H9 (cell line): ENCODE results near the gene TLDC2. TPM values are rescaled to one million over a fixed set of nuclear protein-coding genes. Genes with fewer than 3 reads are reported as not detected.
A peak's percentile ranks its signal among the peaks of the same experiment; 100 is the strongest.

ENCODE experiments used
- DNase-seq: peaks from one replicate; pipeline ENCODE4 v3.0.0-alpha.2; 2017
- H2AFZ ChIP-seq: one replicate; pipeline ENCODE4 v1.6.1; 2013; ENCODE audit warnings: mild to moderate bottlenecking, low read length, control low read depth, moderate library complexity
- H2AK5ac ChIP-seq: 2 replicates; pipeline ENCODE4 v1.6.1; 2013; ENCODE audit warnings: low read length, control low read depth, mixed read lengths; ENCODE audit not compliant: insufficient read length
- H2BK120ac ChIP-seq: one replicate; pipeline ENCODE4 v1.6.1; 2013; ENCODE audit warnings: low read depth, mild to moderate bottlenecking, low read length, control low read depth, inconsistent platforms; ENCODE audit not compliant: poor library complexity, severe bottlenecking
- H2BK12ac ChIP-seq: 2 replicates; pipeline ENCODE4 v1.6.1; 2013; ENCODE audit warnings: low read length, control low read depth, mixed read lengths, low read depth; ENCODE audit not compliant: insufficient read length
- H2BK15ac ChIP-seq: 2 replicates; pipeline ENCODE4 v1.6.1; 2013; ENCODE audit warnings: low read depth, low read length, control low read depth
- H2BK20ac ChIP-seq: one replicate; pipeline ENCODE4 v1.6.1; 2013; ENCODE audit warnings: low read depth, mild to moderate bottlenecking, low read length, control low read depth, inconsistent platforms; ENCODE audit not compliant: poor library complexity, severe bottlenecking
- H2BK5ac ChIP-seq: 2 replicates; pipeline ENCODE4 v1.6.1; 2013; ENCODE audit warnings: low read length, control low read depth, mixed read lengths; ENCODE audit not compliant: insufficient read length
- H3K14ac ChIP-seq: 2 replicates; pipeline ENCODE4 v1.6.1; 2013; ENCODE audit warnings: low read length, control low read depth; ENCODE audit not compliant: insufficient read depth
- H3K18ac ChIP-seq: 2 replicates; pipeline ENCODE4 v1.6.1; 2013; ENCODE audit warnings: low read depth, mild to moderate bottlenecking, mixed read lengths, low read length, control low read depth; ENCODE audit not compliant: insufficient read length
- H3K23ac ChIP-seq: 2 replicates; pipeline ENCODE4 v1.6.1; 2013; ENCODE audit warnings: low read length, control low read depth, mixed read lengths, low read depth; ENCODE audit not compliant: insufficient read length
- H3K23me2 ChIP-seq: 2 replicates; pipeline ENCODE4 v1.6.1; 2013; ENCODE audit warnings: low read depth, mild to moderate bottlenecking, mixed read lengths, low read length, control low read depth; ENCODE audit not compliant: insufficient read length, poor library complexity, severe bottlenecking
- H3K27ac ChIP-seq: 2 replicates; pipeline ENCODE4 v1.5.1; 2013; ENCODE audit warnings: low read length, control low read depth, mixed read lengths, low read depth; ENCODE audit not compliant: insufficient read length
- H3K27me3 ChIP-seq: 2 replicates; pipeline ENCODE4 v1.6.1; 2013; ENCODE audit warnings: low read length, control low read depth, inconsistent platforms; ENCODE audit not compliant: insufficient read depth
- H3K4ac ChIP-seq: 2 replicates; pipeline ENCODE4 v1.6.1; 2013; ENCODE audit warnings: low read depth, mild to moderate bottlenecking, control low read depth, inconsistent platforms, low read length, moderate library complexity
- H3K4me1 ChIP-seq: 2 replicates; pipeline ENCODE4 v1.6.1; 2013; ENCODE audit warnings: low read length, control low read depth, inconsistent platforms; ENCODE audit not compliant: insufficient read depth
- H3K4me2 ChIP-seq: 2 replicates; pipeline ENCODE4 v1.6.1; 2013; ENCODE audit warnings: low read length, control low read depth, mixed read lengths; ENCODE audit not compliant: insufficient read length, insufficient read depth
- H3K56ac ChIP-seq: 2 replicates; pipeline ENCODE4 v1.6.1; 2013; ENCODE audit warnings: low read depth, mild to moderate bottlenecking, mixed read lengths, low read length, control low read depth; ENCODE audit not compliant: insufficient read length
- H3K79me1 ChIP-seq: 2 replicates; pipeline ENCODE4 v1.6.1; 2013; ENCODE audit warnings: low read depth, mild to moderate bottlenecking, moderate library complexity, low read length, control low read depth, inconsistent platforms; ENCODE audit not compliant: insufficient read depth, poor library complexity, severe bottlenecking
- H3K79me2 ChIP-seq: 2 replicates; pipeline ENCODE4 v1.6.1; 2013; ENCODE audit warnings: low read length, control low read depth, inconsistent platforms; ENCODE audit not compliant: insufficient read depth
- H3K9ac ChIP-seq: 2 replicates; pipeline ENCODE4 v1.6.1; 2013; ENCODE audit warnings: low read length, control low read depth, mixed read lengths; ENCODE audit not compliant: insufficient read length; ENCODE audit errors: extremely low read depth
- H3K9me3 ChIP-seq: one replicate; pipeline ENCODE4 v1.6.1; 2013; ENCODE audit warnings: low read depth, low read length, inconsistent platforms; ENCODE audit not compliant: control insufficient read depth
- H3T11ph ChIP-seq: one replicate; pipeline ENCODE4 v1.6.1; 2013; ENCODE audit warnings: mild to moderate bottlenecking, low read length, control low read depth, inconsistent platforms
- H4K20me1 ChIP-seq: one replicate; pipeline ENCODE4 v1.6.1; 2013; ENCODE audit not compliant: control insufficient read depth, insufficient read length, insufficient read depth
- H4K5ac ChIP-seq: 2 replicates; pipeline ENCODE4 v1.6.1; 2013; ENCODE audit warnings: low read depth, mild to moderate bottlenecking, mixed read lengths, low read length, control low read depth; ENCODE audit not compliant: insufficient read length
- H4K8ac ChIP-seq: replicated peaks from 2 replicates; pipeline ENCODE4 v1.6.1; 2013; ENCODE audit warnings: low read length, control low read depth, mixed read lengths, low read depth; ENCODE audit not compliant: insufficient read length
- H4K91ac ChIP-seq: 2 replicates; pipeline ENCODE4 v1.6.1; 2013; ENCODE audit warnings: low read depth, mild to moderate bottlenecking, moderate library complexity, mixed read lengths, low read length, control low read depth; ENCODE audit not compliant: insufficient read length
- H3K27ac Mint-ChIP-seq, 3 experiments: 2 replicates in 2 of 3; 3 replicates in 1 of 3; pipeline ENCODE4 v1.8.0; 2020 to 2021; ENCODE audit warnings: mixed read lengths in 3 of 3, mild to moderate bottlenecking in 1 of 3, moderate library complexity in 1 of 3
- H3K27me3 Mint-ChIP-seq: 2 replicates; pipeline ENCODE4 v1.8.0; 2021; ENCODE audit warnings: low read depth, mild to moderate bottlenecking, moderate library complexity, mixed read lengths
- H3K36me3 Mint-ChIP-seq, 3 experiments: 2 replicates in 2 of 3; 3 replicates in 1 of 3; pipeline ENCODE4 v1.8.0; 2020 to 2021; ENCODE audit warnings: low read depth in 3 of 3, mixed read lengths in 3 of 3; ENCODE audit not compliant: insufficient read depth in 1 of 3
- H3K4me1 Mint-ChIP-seq, 2 experiments: 2 replicates each; pipeline ENCODE4 v1.8.0; 2020; ENCODE audit warnings: mixed read lengths in 2 of 2
- H3K4me3 Mint-ChIP-seq, 2 experiments: 2 replicates in 1 of 2; 3 replicates in 1 of 2; pipeline ENCODE4 v1.8.0; 2020 to 2021; ENCODE audit warnings: mild to moderate bottlenecking in 2 of 2, mixed read lengths in 2 of 2, moderate library complexity in 1 of 2
- H3K9me3 Mint-ChIP-seq, 2 experiments: 2 replicates in 1 of 2; 3 replicates in 1 of 2; pipeline ENCODE4 v1.8.0; 2020; ENCODE audit warnings: mild to moderate bottlenecking in 2 of 2, mixed read lengths in 2 of 2, moderate library complexity in 1 of 2
- CTCF ChIP-seq: fragments of 200-600 bp; sonication (generic); conservative IDR thresholded peaks from 3 replicates; pipeline ENCODE4 v1.8.0; 2021; ENCODE audit warnings: antibody characterized with exemption, mild to moderate bottlenecking
- WGBS: extraction: QIAGEN DNeasy Blood & Tissue Kit; methylation state at CpG from one replicate; pipeline ENCODE4 v1.1.7; 2013; ENCODE audit warnings: missing lambda C conversion rate, low lambda C conversion rate, mixed read lengths; ENCODE audit not compliant: insufficient read length; ENCODE audit errors: extremely low coverage; 5-methylcytosine and 5-hydroxymethylcytosine counted together
- total RNA-seq: library from RNA; stranded (reverse); gene quantifications from 2 replicates; pipeline ENCODE4 v1.2.1, GENCODE V29; 2021

Gene TLDC2
- total RNA-seq, 1 experiment from 2014 or later: 0.11 TPM

GRCh38 chr20:36919715-36920333, 43.9 kb downstream of the TLDC2 start:
- no peak overlapping the region for H3K27ac ChIP-seq
- no peaks in the 10 kb centered on the region for H3K27me3 ChIP-seq
- H3K79me2 ChIP-seq: no peaks in the 10 kb centered on the region
- H3K23me2 ChIP-seq: no peaks in the 10 kb centered on the region
- H3T11ph ChIP-seq: no peak overlapping the region
- H2BK15ac ChIP-seq: no peak overlapping the region
- no peak overlapping the region for H2BK12ac ChIP-seq
- H4K91ac ChIP-seq: no peak overlapping the region
- Mint-ChIP-seq H3K9me3 (no peaks in the 10 kb centered on the region), H3K27ac (peak overlapping the region in 1 of 3 experiments; percentile 70; a peak in 2 of 7 replicates), H3K27me3 (no peaks in the 10 kb centered on the region), H3K4me3 (no peak overlapping the region), H3K4me1 (peaks cover 6 to 11% of the 10 kb centered on the region in 2 experiments; a peak in 3 of 4 replicates), H3K36me3 (peaks cover 0 to 36% (median 10%) of the 10 kb centered on the region in 3 experiments; a peak in 5 of 7 replicates)
- no peak overlapping the region for H2AFZ ChIP-seq
- no peak overlapping the region for H3K4ac ChIP-seq
- no peaks in the 10 kb centered on the region for H4K20me1 ChIP-seq
- no peaks in the 10 kb centered on the region for H3K9me3 ChIP-seq
- H4K5ac ChIP-seq: no peak overlapping the region
- no peak overlapping the region for H3K14ac ChIP-seq
- no peak overlapping the region for H2AK5ac ChIP-seq
- H3K23ac ChIP-seq: no peak overlapping the region
- H2BK5ac ChIP-seq: no peak overlapping the region
- no peaks in the 10 kb centered on the region for H3K79me1 ChIP-seq
- H2BK20ac ChIP-seq: no peak overlapping the region
- no peak for DNase-seq
- peak; percentile 95 for TF ChIP-seq CTCF
- H3K4me2 ChIP-seq: no peak overlapping the region
- H4K8ac ChIP-seq: no peak overlapping the region
- no CpG with 5 or more reads among the region's 2 CpGs for WGBS
- H3K4me1 ChIP-seq: no peaks in the 10 kb centered on the region
- no peak overlapping the region for H3K9ac ChIP-seq
- H2BK120ac ChIP-seq: no peak overlapping the region
- H3K56ac ChIP-seq: no peak overlapping the region
- no peak overlapping the region for H3K18ac ChIP-seq
